Right renal pelvis (tissue), 4 donors: ENCODE measurements around the gene TXNDC17. TPM values are rescaled to one million over a fixed set of nuclear protein-coding genes. Genes with fewer than 3 reads are reported as not detected.
"Not testable (repeated sequence)": the region's sequence is repeated elsewhere in the genome, so short reads cannot be mapped to it uniquely, and the experiment has no call there.

Experiments used
- DNase-seq, 4 donors: peaks; one replicate each; pipeline ENCODE4 v3.0.0-alpha.2; 2013; ENCODE audit warnings: low read depth in 4 of 4, low spot score in 3 of 4, missing footprints in 1 of 4
- polyA plus RNA-seq, 4 donors: library from polyadenylated mRNA; unstranded; fragments of 120-200 nt; gene quantifications; one replicate each; pipeline ENCODE4 v1.2.1, GENCODE V29; 2013; ENCODE audit not compliant: insufficient read length in 4 of 4

The TXNDC17 gene
- 100 to 1,000 TPM in 1 of 4 donors, 10 to 100 TPM in 3; 81.8 to 101 (median 88.0) TPM for polyA plus RNA-seq

DNA sequence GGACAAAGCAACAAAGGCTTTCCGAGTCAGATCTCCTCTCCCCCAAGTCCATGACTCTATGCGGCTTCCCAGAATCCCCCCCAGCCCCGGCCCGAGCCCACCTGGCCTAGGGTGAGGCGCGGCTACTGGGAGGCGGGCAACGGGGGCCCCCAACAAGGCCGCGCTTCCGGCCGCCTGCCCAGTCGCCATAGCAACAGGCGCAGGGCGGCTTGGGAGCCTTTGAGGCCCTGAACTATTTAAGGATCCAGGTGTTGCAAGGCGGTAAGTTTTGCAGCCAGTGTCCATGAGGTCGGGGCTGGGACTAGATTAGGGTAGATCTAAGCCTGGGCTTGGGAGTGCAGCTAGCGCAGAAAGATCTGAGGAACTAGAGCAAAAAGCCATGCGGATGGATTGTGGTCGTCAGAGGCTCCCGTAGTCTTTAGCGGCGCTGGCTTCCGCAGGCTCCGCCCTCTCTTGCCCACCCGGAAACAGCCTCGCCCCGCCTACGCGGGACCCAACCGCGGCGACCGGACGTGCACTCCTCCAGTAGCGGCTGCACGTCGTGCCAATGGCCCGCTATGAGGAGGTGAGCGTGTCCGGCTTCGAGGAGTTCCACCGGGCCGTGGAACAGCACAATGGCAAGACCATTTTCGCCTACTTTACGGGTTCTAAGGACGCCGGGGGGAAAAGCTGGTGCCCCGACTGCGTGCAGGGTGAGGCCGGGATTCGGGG is at the start of gene TXNDC17, which contains the start of gene KIAA0753:
TSS of gene TXNDC17 (plus strand) at position 525 of the 711 bp plus-strand sequence. CDS start at position 548, 23 bp downstream.
TSS of gene KIAA0753 (minus strand) at position 176 of the 711 bp plus-strand sequence. CDS start 5,608 bp downstream, outside the sequence.
- peak; percentile 79 to 91 (median 84) for DNase-seq

DNA sequence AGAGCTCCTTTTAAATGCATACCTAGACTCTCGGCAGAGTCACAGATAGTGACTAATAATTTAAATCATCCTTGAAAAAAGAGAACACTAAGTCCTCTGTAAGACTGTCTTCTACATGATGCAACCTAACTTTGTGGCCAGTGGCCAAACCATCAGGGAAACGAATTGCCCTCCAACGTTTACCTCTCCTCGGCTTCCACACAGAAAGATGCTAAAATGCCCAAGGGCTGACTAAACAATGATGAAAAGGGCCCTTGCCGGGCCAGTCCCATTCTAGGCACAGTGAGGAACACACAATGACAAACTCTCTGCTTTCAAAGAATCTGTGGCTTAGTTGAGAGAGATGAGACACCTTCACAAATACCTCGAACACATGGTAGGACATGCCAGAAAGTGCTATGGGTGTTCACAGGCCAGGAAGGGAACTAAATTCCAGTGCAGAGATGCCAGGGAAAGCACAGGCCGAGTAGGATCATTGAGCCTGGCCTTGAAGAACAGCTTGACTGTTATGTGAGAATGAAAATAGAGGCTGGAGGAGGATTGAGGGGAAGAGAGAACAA is 49.2 kb upstream of the TXNDC17 start:
- DNase-seq, result no peak

DNA sequence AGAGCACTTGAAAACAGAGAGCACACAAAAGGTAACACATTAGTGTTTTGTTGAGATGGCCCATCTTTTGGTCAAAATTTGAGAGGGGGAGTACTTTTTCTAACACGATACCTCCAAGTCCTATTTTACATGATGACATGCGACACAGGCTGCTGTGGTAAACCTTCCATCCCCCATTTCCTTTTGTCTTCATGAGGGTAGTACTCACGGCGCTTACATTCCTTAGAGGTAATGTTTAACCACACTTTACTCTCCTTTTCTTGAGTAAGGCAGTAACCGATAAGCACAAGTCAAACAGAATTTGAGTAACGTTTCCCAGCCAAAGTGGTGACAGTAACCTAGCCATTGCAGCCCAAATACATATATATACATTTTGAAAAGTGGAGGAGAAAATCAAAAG is 48.7 kb upstream of the TXNDC17 start:
- no peak for DNase-seq

DNA sequence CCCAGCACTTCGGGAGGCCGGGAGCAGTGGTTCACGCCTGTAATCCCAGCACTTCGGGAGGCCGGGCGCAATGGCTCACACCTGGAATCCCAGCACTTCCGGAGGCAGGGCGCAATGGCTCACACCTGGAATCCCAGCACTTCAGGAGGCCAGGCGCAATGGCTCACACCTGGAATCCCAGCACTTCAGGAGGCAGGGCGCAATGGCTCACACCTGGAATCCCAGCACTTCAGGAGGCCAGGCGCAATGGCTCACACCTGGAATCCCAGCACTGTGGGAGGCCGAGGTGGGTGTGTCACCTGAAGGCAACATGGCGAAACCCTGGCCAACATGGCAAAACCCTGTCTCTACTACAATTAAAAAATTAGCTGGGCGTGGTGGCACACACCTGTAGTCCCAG is 47.5 kb upstream of the TXNDC17 start:
- not testable (repeated sequence) for DNase-seq

DNA sequence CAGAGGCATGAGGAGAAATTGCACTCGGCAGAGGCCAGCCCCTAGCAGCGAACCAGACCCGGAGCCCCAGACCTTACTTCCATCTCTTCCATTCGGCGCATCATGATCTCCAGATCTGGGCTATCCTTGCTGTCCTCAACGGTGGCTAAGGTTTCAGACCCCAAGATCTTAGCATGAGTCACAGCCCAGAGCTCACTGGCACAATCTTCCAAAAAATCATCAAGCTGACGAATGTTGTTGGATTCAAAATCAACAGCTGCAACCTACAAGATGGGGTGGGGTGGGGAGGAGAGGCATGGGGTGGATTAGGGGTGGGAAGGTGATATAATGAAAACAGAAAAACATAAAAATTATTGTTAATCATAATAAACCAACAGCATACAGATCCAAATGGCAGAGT is 44.8 kb upstream of the TXNDC17 start:
- DNase-seq, result no peak

DNA sequence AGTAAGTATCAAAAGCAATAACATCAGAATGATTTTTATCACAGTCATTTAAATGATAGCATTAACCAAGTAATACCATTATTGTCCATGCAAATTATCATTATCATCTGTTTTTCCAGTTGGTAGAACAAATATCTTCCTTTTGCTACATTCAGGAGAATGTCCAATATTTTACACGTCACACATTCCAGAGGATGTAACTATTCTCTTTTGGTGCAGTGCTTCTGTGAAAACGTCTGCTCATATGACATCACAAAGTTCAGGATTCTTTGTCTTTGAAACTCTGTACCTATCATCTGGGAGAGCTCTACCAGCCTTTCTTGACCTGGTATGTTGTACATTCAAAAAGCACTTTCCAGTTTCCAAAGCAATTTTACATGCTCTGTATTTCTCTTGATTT is 44.3 kb upstream of the TXNDC17 start:
- no peak for DNase-seq

DNA sequence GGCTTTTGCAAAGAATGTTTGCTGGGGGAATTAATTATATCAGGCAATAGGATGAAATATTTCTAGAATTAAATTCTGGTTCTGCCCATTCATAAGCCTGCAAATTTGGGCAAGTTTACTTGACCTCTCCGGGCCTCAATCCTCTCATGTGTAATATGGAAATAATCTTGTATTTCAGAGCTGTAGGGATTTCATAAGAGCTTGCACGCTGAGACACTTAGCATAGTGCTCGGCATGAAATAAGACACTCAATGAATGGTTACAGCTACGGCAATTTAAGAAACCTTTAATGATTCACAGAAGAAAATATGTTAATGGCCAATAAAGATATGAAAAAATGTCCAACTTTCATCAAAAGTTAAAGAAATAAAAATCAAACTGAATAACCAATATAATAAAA is 43.9 kb upstream of the TXNDC17 start:
- no peak for DNase-seq

DNA sequence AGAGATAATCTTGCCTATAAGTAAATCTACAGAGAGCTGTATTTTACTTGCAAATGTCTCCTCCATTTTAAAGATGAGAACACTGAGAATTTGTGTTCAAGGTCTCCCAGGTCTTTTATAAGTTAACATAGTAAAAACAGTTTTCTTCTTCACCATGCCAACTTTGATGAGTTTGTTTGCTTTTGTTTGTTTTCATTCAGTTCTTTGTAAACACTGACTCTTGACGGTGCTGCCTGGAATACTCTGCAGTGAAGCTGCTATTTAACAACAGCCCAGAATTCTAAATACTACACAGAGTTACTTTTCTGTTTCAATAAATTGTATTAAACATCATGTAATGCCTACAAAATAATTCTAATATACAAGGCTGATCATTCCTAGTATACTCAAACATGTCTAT is 43.1 kb upstream of the TXNDC17 start:
- DNase-seq, result no peak

DNA sequence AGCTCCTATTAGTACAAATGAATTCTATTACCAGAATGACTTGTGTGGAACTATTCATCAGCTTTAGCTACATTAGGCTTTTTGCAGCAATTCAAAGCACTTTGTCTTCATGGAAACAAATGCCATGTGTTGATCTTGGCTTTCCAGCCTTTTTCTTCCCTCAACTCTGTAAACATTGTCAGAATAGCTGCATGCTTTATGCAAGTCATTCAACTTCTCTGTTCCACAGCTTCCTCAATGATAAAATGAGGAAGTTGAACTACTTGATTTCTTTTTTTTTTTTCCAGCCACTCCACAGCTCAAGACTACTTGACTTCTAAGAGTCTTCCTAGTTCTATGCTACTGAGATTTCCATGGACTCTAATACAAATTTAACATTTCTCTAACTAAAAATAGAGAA is 41.5 kb upstream of the TXNDC17 start:
- DNase-seq, result no peak

DNA sequence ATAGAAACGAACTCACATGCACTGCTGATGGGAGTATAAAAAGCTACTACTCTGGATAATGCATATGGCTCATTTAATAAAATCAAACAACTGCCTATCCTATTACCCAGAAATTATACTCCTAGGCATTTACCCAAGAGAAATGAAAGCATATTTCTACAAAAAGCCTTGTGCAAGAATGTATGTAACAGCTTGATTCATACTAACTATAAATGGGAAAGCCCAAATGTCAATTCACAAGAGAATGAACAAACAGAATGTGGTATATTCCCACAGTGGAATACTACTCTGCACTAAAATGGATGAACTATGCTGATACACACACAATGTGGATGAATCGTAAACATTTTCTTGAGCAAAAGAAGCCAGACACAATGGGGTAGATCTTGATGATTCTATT is 38.7 kb upstream of the TXNDC17 start:
- no peak for DNase-seq

DNA sequence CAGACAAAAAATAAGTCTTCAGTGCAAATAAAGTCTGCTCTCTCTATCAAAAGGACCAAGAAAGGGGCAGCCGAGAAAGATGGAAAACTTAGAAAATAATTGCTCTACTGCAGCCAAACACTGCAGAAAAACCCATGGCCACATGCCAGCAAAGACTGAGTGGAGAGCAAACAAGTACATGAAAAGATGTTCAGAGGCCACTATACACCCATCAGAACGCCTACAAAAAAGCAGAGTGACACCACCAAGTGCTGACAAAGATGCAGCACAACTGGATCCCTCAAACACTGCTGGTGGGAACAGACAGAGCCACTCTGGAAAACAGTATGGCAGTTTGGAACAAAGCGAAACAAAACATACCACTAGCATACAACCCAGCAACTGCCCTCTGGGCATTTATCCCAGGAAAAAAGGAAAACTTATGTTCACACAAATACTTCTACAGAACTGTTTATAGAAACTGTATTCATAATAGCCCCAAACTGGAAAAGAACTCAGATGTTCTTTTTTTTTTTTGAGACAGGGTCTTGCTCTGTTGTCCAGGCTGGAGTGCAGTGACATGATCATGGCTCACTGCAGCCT is 37.0 kb upstream of the TXNDC17 start:
- DNase-seq, result peak in 2 of 4 donors; percentile 9 to 12

DNA sequence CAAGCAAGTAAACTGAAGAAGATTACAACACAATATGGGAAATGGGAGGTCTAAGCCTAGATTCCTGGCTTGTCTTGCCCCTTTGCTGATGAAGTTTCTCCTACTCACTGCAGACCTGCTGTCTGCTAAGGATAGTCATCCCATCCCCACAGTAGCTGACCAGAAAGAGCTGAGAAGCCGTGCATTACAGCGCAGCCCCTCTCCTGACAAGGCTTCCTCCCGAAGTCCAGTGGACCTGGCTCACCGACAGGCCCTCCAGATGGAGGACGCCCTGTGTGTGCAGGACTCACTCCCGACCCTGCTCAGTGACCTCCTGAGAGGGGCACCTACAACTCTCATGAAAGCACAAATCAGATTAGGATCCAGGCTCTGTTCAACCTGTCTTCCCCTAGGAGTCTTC is 35.7 kb upstream of the TXNDC17 start:
- DNase-seq, result no peak

DNA sequence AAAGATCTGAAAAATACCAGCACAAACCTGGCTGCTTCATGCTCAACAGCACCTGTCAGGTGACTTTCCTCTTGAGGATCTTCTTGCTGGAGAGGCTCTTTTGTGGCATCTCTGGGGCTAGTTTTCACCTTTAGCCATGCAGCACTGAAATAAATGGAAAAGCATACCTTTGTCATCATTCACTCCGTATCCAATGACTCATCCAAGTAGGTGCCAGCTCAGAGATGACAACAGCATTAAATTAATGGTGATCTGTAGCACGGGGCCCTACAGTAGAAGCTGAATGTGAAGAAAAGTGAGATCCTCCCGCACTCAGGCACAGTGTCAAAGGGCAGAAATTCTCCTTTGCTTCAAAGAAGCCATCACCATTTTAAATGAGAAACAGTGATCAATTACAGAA is 32.5 kb upstream of the TXNDC17 start:
- DNase-seq, result no peak

DNA sequence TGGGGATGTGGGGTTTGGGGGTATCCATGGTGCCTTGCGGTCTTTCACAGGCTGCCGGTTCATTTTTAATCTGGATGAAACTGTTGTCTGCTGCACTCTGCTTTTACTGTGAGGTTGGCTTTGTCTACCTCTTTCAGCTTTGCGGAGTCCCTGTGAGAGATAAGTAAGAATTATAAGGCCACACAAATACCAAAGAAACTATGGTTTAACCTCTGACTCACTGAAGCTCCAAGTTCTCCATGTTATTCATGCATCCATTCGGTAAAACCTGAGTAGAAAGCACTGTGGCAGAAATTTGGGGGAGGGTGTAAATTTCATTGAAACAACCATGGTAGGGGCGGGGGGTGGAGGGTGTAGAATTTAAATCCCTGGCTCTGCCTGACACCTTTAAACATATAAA is 30.8 kb upstream of the TXNDC17 start:
- no peak for DNase-seq

DNA sequence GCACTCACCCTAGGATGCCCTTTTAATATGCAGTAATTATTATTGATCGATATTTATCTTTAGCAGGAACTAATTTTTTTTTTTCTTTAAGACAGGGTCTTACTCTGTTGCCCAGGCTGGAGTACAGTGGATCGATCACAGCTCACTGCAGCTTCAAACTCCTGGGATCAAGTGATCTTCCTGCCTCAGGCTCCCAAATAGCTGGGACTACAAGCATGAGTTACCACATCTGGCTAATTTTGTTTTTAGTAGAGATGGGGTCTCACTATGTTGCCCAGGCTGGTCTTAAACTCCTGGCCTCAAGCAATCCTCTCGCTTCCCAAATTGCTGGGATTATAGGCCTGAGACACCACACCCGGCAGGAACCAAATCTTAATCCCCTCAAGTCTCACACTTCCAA is 29.6 kb upstream of the TXNDC17 start:
- no peak for DNase-seq

DNA sequence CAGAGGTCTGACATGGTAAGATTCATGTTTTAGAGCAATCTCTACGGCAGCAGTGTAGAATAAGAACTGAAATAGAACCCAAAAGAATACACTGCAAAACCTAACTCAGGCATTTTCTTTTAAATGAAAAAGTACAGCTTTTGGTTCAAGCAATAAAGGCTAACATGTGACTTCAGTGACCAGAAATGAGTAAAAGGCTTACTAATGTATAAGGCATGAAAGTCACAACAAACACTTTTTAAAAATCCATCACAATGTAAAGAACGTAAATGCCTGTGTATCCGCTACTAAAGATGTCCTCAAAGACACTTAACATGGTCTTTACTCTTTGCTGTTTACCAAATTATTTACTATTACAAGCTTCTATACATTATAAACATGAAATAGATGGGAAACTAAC is 16.9 kb upstream of the TXNDC17 start:
- no peak for DNase-seq

DNA sequence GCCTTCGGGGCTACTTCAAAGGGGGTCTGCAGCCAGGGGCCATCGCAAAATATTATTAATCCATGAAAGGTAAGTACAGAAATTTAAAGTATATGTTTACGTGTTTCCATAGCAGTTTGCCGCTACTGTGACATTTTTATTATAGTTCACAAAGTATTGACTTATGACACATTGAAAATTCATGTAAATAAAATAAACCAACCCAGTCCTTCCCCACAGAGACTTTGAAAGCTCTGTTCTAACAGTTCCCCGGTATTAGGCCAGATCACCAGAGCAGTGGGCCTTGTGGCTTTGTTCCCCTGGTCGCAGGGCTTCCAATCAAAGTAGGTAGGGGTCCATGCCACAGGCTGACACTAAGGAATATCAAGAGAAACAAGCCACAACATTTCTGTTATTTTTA is 14.2 kb upstream of the TXNDC17 start:
- DNase-seq, result no peak

DNA sequence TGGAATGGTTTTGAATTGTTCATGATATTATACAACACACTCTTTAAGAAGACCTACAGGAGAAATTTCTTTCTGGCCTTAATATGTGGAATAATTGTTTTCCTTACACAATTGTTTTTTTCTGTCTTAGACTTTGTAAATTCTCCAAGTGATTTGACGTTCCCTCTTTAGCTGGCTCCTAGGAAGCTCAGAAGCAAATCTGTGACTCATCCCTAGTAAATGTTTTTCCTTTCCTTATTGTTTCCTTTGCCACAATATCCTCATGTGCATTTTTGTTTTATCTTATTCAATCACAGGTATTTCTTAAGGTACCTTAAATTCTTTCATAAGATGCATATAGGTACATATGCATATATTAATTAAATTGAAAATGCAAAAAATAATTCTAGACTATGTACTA is 13.8 kb upstream of the TXNDC17 start:
- no peak for DNase-seq

DNA sequence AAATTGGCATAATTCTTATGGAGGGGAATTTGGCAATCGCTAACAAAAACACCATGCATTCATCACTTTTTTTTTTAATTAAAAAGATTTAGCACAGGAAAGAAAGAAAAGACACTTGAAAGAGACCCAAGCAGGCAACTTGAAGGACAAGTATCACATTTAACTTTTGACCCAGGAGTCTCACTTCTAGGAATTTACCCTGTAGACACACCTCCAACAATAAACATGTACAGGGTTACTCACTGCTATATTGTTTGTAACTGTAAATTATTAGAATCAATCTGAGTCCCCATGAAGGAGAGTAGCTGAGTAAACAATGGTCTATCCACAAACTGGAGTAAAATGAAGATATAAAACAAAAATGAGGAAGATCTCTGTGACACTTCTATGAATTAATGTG is 10.5 kb upstream of the TXNDC17 start:
- no peak for DNase-seq

DNA sequence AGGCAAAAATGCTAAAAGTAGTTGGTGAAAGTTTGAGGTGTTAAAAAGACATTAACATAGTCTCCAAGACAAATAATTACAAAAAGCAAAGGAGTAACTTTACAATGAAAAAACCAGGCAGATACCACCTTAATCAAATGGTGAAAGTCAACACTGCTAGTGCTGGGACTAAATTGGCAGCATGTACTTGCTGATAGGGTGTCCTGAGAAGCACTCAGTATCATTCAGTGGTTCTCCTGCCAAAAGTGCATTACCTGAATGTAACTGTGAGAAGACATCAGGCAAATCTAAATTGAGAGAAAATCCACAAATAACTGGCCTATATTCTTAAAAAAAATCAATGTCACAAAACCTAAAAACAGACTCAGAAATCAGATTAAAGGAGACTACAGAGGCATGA is 8.3 kb upstream of the TXNDC17 start:
- DNase-seq, result no peak

DNA sequence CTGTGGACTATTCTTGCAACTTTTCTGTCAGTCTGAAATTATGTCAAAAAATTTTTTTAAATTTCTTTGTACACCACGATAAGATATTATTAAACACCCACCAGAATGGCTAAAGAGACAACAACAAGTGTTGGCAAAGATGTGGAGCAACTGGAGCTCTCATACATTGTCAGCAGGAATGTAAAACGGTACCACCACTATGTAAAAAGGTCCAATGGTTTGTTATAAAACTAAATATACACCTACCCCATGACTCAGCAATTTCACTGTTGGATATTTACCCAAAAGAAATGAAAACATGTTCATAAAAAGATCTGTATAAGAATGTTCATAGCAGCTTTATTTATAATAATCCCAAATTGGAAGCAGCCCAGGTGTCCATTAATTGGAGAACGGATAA is 7.6 kb upstream of the TXNDC17 start:
- no peak for DNase-seq

DNA sequence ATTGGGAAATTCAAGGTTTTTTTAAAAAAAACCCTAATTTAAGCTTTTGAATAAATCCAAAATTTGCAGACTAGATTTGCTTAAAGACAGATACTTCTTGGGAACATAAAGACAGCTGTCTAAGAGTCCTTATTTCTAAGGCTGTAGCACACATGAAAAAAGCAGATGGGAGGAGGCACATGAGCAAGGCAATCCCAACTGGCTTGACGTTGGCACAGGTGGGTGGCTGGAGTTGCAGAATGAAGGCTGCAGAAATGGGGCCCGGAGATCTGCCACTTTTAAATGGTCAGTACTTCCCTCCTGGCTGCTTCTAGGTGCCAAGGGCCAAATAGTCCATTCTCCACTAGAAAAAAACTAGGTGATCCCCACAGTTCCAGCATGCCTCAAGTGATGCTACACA is 4.8 kb upstream of the TXNDC17 start:
- DNase-seq, result no peak
